IMR-90 (cell line): Measurements from ENCODE around the gene TEX14. TPM values are rescaled to one million over a fixed set of nuclear protein-coding genes. Genes with fewer than 3 reads are reported as not detected.

Experiments
- ATAC-seq: fragments of 200-7000 bp; cut with Tn5 transposase; 2 replicates; pipeline ENCODE4 v1.9.1; 2020; ENCODE audit warnings: low read depth, mild to moderate bottlenecking, moderate library complexity
- BruUV-seq: library from RNA; stranded (reverse); fragments of 400-500 nt; replicated peaks from 2 replicates; lab custom pipeline; 2021; lab: Mats Ljungman, UMichigan
- CTCF ChIA-PET: fragments of 300-600 bp; formaldehyde crosslinking; extraction: SDS; loops from one replicate; lab custom pipeline; 2021; ENCODE audit warnings: antibody characterized with exemption; lab: Yijun Ruan, JAX
- POLR2A ChIA-PET: fragments of 300-600 bp; sonication (Branson Sonifier 250); formaldehyde crosslinking; loops from one replicate; lab custom pipeline; 2022; ENCODE audit warnings: antibody characterized with exemption; ENCODE audit not compliant: unreplicated experiment; lab: Charles Lee
- DNase-seq: peaks from one replicate; pipeline ENCODE4 v3.0.0; 2013
- H2AFZ ChIP-seq: replicated peaks from 2 replicates; pipeline ENCODE3; 2013; ENCODE audit warnings: low read length, mild to moderate bottlenecking; ENCODE audit not compliant: poor library complexity
- H2AK5ac ChIP-seq: 2 replicates; pipeline ENCODE4 v1.6.1; 2013; ENCODE audit warnings: low read depth, low read length, inconsistent platforms
- H2AK9ac ChIP-seq: replicated peaks from 2 replicates; pipeline ENCODE3; 2013; ENCODE audit warnings: mild to moderate bottlenecking, low read depth, low read length, moderate library complexity; ENCODE audit not compliant: poor library complexity
- H2BK120ac ChIP-seq: 2 replicates; pipeline ENCODE4 v1.6.1; 2013; ENCODE audit warnings: low read depth, low read length, inconsistent platforms
- H2BK15ac ChIP-seq: 3 replicates; pipeline ENCODE4 v1.6.1; 2013; ENCODE audit warnings: low read depth, low read length, inconsistent platforms
- H2BK20ac ChIP-seq: 2 replicates; pipeline ENCODE4 v1.6.1; 2013; ENCODE audit warnings: low read depth, mild to moderate bottlenecking, inconsistent platforms, low read length, moderate library complexity
- H2BK5ac ChIP-seq: 2 replicates; pipeline ENCODE4 v1.6.1; 2013; ENCODE audit warnings: mild to moderate bottlenecking, low read depth, low read length, inconsistent platforms; ENCODE audit not compliant: poor library complexity, severe bottlenecking
- H3K14ac ChIP-seq: replicated peaks from 2 replicates; pipeline ENCODE4 v1.6.1; 2013; ENCODE audit warnings: low read depth, low read length, inconsistent platforms
- H3K18ac ChIP-seq: 2 replicates; pipeline ENCODE4 v1.6.1; 2013; ENCODE audit warnings: low read depth, low read length, control low read depth
- H3K23ac ChIP-seq: 2 replicates; pipeline ENCODE4 v1.6.1; 2013; ENCODE audit warnings: low read depth, low read length, inconsistent platforms
- H3K27ac ChIP-seq: 2 replicates; pipeline ENCODE4 v1.5.1; 2013; ENCODE audit warnings: mild to moderate bottlenecking, control low read depth, low read length; ENCODE audit not compliant: insufficient read depth
- H3K27me3 ChIP-seq: 2 replicates; pipeline ENCODE4 v1.6.1; 2013; ENCODE audit warnings: low read length; ENCODE audit not compliant: control insufficient read depth, insufficient read depth
- H3K36me3 ChIP-seq: 2 replicates; pipeline ENCODE4 v1.6.1; 2013; ENCODE audit warnings: low read length, mixed read lengths; ENCODE audit not compliant: control insufficient read depth, insufficient read depth
- H3K4ac ChIP-seq: 2 replicates; pipeline ENCODE4 v1.6.1; 2013; ENCODE audit warnings: low read depth, low read length, inconsistent platforms
- H3K4me1 ChIP-seq: 2 replicates; pipeline ENCODE4 v1.6.1; 2013; ENCODE audit warnings: low read length, mixed read lengths; ENCODE audit not compliant: control insufficient read depth, insufficient read depth
- H3K4me2 ChIP-seq: 2 replicates; pipeline ENCODE4 v1.6.1; 2013; ENCODE audit warnings: low read depth, mild to moderate bottlenecking, control low read depth, low read length, moderate library complexity
- H3K4me3 ChIP-seq: 2 replicates; pipeline ENCODE4 v1.5.1; 2013; ENCODE audit warnings: low read depth, mild to moderate bottlenecking, control low read depth, low read length, moderate library complexity; ENCODE audit not compliant: insufficient read depth
- H3K56ac ChIP-seq: 2 replicates; pipeline ENCODE4 v1.6.1; 2013; ENCODE audit warnings: low read length, inconsistent platforms; ENCODE audit not compliant: insufficient read depth; ENCODE audit errors: extremely low read depth
- H3K79me1 ChIP-seq, 2 experiments: 2 replicates each; pipeline ENCODE4 v1.6.1; 2013; ENCODE audit warnings: low read length in 2 of 2, inconsistent platforms in 1 of 2, low read depth in 1 of 2
- H3K9ac ChIP-seq: 2 replicates; pipeline ENCODE4 v1.6.1; 2013; ENCODE audit warnings: low read depth, low read length, control low read depth
- H3K9me1 ChIP-seq: 2 replicates; pipeline ENCODE4 v1.6.1; 2013; ENCODE audit warnings: low read length, inconsistent platforms; ENCODE audit not compliant: insufficient read depth
- H3K9me3 ChIP-seq: 2 replicates; pipeline ENCODE4 v1.6.1; 2013; ENCODE audit warnings: low read length; ENCODE audit not compliant: control insufficient read depth, insufficient read depth
- H4K20me1 ChIP-seq: 2 replicates; pipeline ENCODE4 v1.6.1; 2013; ENCODE audit warnings: low read length, inconsistent platforms; ENCODE audit not compliant: insufficient read depth
- H4K5ac ChIP-seq: 2 replicates; pipeline ENCODE4 v1.6.1; 2013; ENCODE audit warnings: mild to moderate bottlenecking, low read depth, low read length, control low read depth
- H4K8ac ChIP-seq, 2 experiments: 2 replicates each; pipeline ENCODE4 v1.6.1; 2013; ENCODE audit warnings: low read depth in 2 of 2, low read length in 2 of 2, control low read depth in 1 of 2, inconsistent platforms in 1 of 2
- H4K91ac ChIP-seq: 2 replicates; pipeline ENCODE4 v1.6.1; 2013; ENCODE audit warnings: low read depth, low read length, inconsistent platforms; ENCODE audit not compliant: insufficient read depth
- CEBPB ChIP-seq: IDR thresholded peaks from 2 replicates; pipeline ENCODE4 v1.6.1; 2012; ENCODE audit warnings: low read depth, low read length, improper control_type of control experiment
- CHD1 ChIP-seq: IDR thresholded peaks from 2 replicates; pipeline ENCODE4 v1.6.1; 2012; ENCODE audit warnings: low read depth, low read length, improper control_type of control experiment
- CTCF ChIP-seq: conservative IDR thresholded peaks from 2 replicates; pipeline ENCODE4 v1.5.1; 2012; ENCODE audit warnings: mild to moderate bottlenecking, low read depth, low read length, improper control_type of control experiment
- FOS ChIP-seq: fragments of 150-350 bp; IDR thresholded peaks from 2 replicates; pipeline ENCODE4 v1.6.1; 2016; ENCODE audit warnings: low read depth, low read length
- MAFK ChIP-seq: IDR thresholded peaks from 2 replicates; pipeline ENCODE4 v1.6.1; 2012; ENCODE audit warnings: low read depth, low read length, improper control_type of control experiment
- MXI1 ChIP-seq: IDR thresholded peaks from 2 replicates; pipeline ENCODE4 v1.6.1; 2012; ENCODE audit warnings: low read depth, mild to moderate bottlenecking, low read length, moderate library complexity, borderline replicate concordance
- NFE2L2 ChIP-seq: fragments of 150-350 bp; IDR thresholded peaks from 2 replicates; pipeline ENCODE4 v1.6.1; 2016; ENCODE audit warnings: low read depth, mild to moderate bottlenecking, low read length
- POLR2A ChIP-seq: IDR thresholded peaks from 2 replicates; pipeline ENCODE4 v1.6.1; 2012; ENCODE audit warnings: mild to moderate bottlenecking, low read depth, low read length
- RAD21 ChIP-seq: IDR thresholded peaks from 2 replicates; pipeline ENCODE4 v1.6.1; 2012; ENCODE audit warnings: low read length, improper control_type of control experiment
- RCOR1 ChIP-seq: IDR thresholded peaks from 2 replicates; pipeline ENCODE4 v1.6.1; 2012; ENCODE audit warnings: mild to moderate bottlenecking, low read length, improper control_type of control experiment; ENCODE audit not compliant: insufficient replicate concordance
- RFX5 ChIP-seq: IDR thresholded peaks from 2 replicates; pipeline ENCODE4 v1.8.0; 2012; ENCODE audit warnings: low read depth, mild to moderate bottlenecking, low read length, moderate library complexity
- SMC3 ChIP-seq: fragments of 150-350 bp; IDR thresholded peaks from 2 replicates; pipeline ENCODE4 v1.6.1; 2016; ENCODE audit warnings: low read depth, mild to moderate bottlenecking, antibody characterized with exemption, low read length, moderate library complexity
- WGBS, 2 experiments: methylation state at CpG; one replicate each; pipeline versions ENCODE4 v1.1.5 to v1.1.7; 2013; ENCODE audit warnings: missing lambda C conversion rate in 2 of 2; ENCODE audit not compliant: insufficient read length in 1 of 2; ENCODE audit errors: extremely low coverage in 2 of 2; 5-methylcytosine and 5-hydroxymethylcytosine counted together
- dilution Hi-C: fragments of 300-500 bp; cut with HindIII; formaldehyde crosslinking; loops from one replicate; pipeline ENCODE4 v1.14.3; 2018; ENCODE audit warnings: low sequenced_read_pairs; ENCODE audit not compliant: unreplicated experiment
- in situ Hi-C: fragments of 300-500 bp; cut with MboI; formaldehyde crosslinking; loops from 3 replicates; pipeline ENCODE4 v1.14.3; 2019; ENCODE audit warnings: low sequenced_read_pairs, inconsistent platforms, mixed read lengths
- intact Hi-C: fragments of 100-400 bp; cut with micrococcal nuclease; formaldehyde crosslinking; loops from 2 replicates; pipeline ENCODE4 v1.10.0; 2022
- polyA plus RNA-seq, 3 experiments: library from polyadenylated mRNA; depleted of rRNA; stranded (reverse); fragments of >200 nt; gene quantifications; 2 replicates each; pipeline ENCODE4 v1.2.3, GENCODE V29; 2012; ENCODE audit warnings: low replicate concordance in 1 of 3
- total RNA-seq: library from RNA; depleted of rRNA; stranded (reverse); fragments of >200 nt; gene quantifications from 2 replicates; pipeline ENCODE4 v1.2.3, GENCODE V29; 2012
- TF ChIP-seq, protein P1 (sequence below): fragments of 150-350 bp; IDR thresholded peaks from 2 replicates; pipeline ENCODE4 v1.6.1; 2017; ENCODE audit warnings: mild to moderate bottlenecking, antibody characterized with exemption, low read length, low read depth
- TF ChIP-seq, protein P2 (sequence below): fragments of 150-350 bp; IDR thresholded peaks from 2 replicates; pipeline ENCODE4 v1.6.1; 2016; ENCODE audit warnings: low read depth, mild to moderate bottlenecking, low read length, moderate library complexity, borderline replicate concordance

TEX14 gene
- total and polyA plus RNA-seq, 2 of the 4 experiments (the other 2 are of a cell fraction): not detected

- WGBS, 2 experiments: no CpG with 5 or more reads among the region's 2 CpGs
- Histone ChIP-seq H4K20me1 (no peaks in the 10 kb centered on the region), H3K23ac (no peak overlapping the region), H3K27ac (no peak overlapping the region), H3K14ac (no peak overlapping the region), H3K18ac (no peak overlapping the region), H2AFZ (no peak overlapping the region), H3K9me3 (no peaks in the 10 kb centered on the region), H4K8ac (no peak overlapping the region), H4K5ac (no peak overlapping the region), H2BK120ac (no peak overlapping the region), H3K9me1 (no peaks in the 10 kb centered on the region), H2AK9ac (no peak overlapping the region), H3K36me3 (peaks cover 5% of the 10 kb centered on the region; the same call in 1 of the 2 replicates), H3K79me1 (no peaks in the 10 kb centered on the region), H2BK5ac (no peak overlapping the region), H2BK15ac (no peak overlapping the region), H3K27me3 (no peaks in the 10 kb centered on the region), H3K9ac (no peak overlapping the region), H2AK5ac (no peak overlapping the region), H3K56ac (no peak overlapping the region), H2BK20ac (no peak overlapping the region), H3K4ac (no peak overlapping the region), H4K91ac (no peak overlapping the region), H3K4me3 (no peak overlapping the region), H3K4me2 (no peak overlapping the region), H3K4me1 (no peaks in the 10 kb centered on the region)
- no TSS peak for BruUV-seq
- ATAC-seq (no peak), DNase-seq (no peak)
- ChIA-PET CTCF (no interaction called here), POLR2A (no interaction called here)
- in situ Hi-C loops (no loop called here), dilution Hi-C loops (no loop called here), intact Hi-C loops (no loop called here)
- TF ChIP-seq MAFK (no peak), FOS (no peak), POLR2A (no peak), RCOR1 (no peak), NFE2L2 (no peak), RAD21 (no peak), CHD1 (no peak), CEBPB (no peak), SMC3 (no peak), MXI1 (no peak), CTCF (no peak), RFX5 (no peak)
- TF ChIP-seq, protein P1, sequence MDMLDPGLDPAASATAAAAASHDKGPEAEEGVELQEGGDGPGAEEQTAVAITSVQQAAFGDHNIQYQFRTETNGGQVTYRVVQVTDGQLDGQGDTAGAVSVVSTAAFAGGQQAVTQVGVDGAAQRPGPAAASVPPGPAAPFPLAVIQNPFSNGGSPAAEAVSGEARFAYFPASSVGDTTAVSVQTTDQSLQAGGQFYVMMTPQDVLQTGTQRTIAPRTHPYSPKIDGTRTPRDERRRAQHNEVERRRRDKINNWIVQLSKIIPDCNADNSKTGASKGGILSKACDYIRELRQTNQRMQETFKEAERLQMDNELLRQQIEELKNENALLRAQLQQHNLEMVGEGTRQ: no peak
- TF ChIP-seq, protein P2, sequence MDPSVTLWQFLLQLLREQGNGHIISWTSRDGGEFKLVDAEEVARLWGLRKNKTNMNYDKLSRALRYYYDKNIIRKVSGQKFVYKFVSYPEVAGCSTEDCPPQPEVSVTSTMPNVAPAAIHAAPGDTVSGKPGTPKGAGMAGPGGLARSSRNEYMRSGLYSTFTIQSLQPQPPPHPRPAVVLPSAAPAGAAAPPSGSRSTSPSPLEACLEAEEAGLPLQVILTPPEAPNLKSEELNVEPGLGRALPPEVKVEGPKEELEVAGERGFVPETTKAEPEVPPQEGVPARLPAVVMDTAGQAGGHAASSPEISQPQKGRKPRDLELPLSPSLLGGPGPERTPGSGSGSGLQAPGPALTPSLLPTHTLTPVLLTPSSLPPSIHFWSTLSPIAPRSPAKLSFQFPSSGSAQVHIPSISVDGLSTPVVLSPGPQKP: no peak
Measured at GRCh38 chr17:58722696-58723095, 30.9 kb upstream of the TEX14 start.
